GM12878 (cell line): Measurements from ENCODE around the gene PRSS33.

ENCODE experiments used
- BCL11A ChIP-seq: IDR thresholded peaks from 2 replicates; pipeline ENCODE4 v1.6.1; 2011; ENCODE audit warnings: low read depth, low read length
- JUND ChIP-seq: IDR thresholded peaks from 2 replicates; pipeline ENCODE4 v1.6.1; 2012; ENCODE audit warnings: low read depth, mild to moderate bottlenecking, low read length, improper control_type of control experiment, moderate library complexity
- MTA2 ChIP-seq: fragments of 450-650 bp; IDR thresholded peaks from 2 replicates; pipeline ENCODE4 v1.6.1; 2016; ENCODE audit warnings: low read depth, mild to moderate bottlenecking, moderate library complexity
- NR2C2 ChIP-seq: IDR thresholded peaks from 2 replicates; pipeline ENCODE4 v1.6.1; 2011; ENCODE audit warnings: borderline replicate concordance, low read depth; ENCODE audit not compliant: control insufficient read depth, insufficient read length
- NRF1 ChIP-seq: conservative IDR thresholded peaks from 2 replicates; pipeline ENCODE4 v1.6.1; 2011; ENCODE audit warnings: mild to moderate bottlenecking, low read depth, low read length, improper control_type of control experiment
- POLR2A ChIP-seq: IDR thresholded peaks from 2 replicates; pipeline ENCODE4 v1.6.1; 2011; ENCODE audit warnings: low read depth, mild to moderate bottlenecking, low read length
- RCOR1 ChIP-seq: conservative IDR thresholded peaks from 2 replicates; pipeline ENCODE4 v1.6.1; 2012; ENCODE audit warnings: low read depth, low read length, improper control_type of control experiment
- SPI1 ChIP-seq: IDR thresholded peaks from 2 replicates; pipeline ENCODE4 v1.6.1; 2011; ENCODE audit warnings: low read depth, mild to moderate bottlenecking, low read length, moderate library complexity, borderline replicate concordance; ENCODE audit not compliant: insufficient read depth
- ZNF207 ChIP-seq: fragments of 450-650 bp; IDR thresholded peaks from 2 replicates; pipeline ENCODE4 v1.6.1; 2014; ENCODE audit warnings: antibody characterized with exemption, mild to moderate bottlenecking, borderline replicate concordance
- TF ChIP-seq, protein P1 (sequence below), 3 experiments: IDR thresholded peaks in 2 of 3; conservative IDR thresholded peaks in 1 of 3; 2 replicates each; pipeline ENCODE4 v1.5.1; 2011; ENCODE audit warnings: low read depth in 3 of 3, low read length in 3 of 3, mild to moderate bottlenecking in 3 of 3, control low read depth in 2 of 3, moderate library complexity in 2 of 3, inconsistent platforms in 1 of 3, mixed read lengths in 1 of 3; ENCODE audit not compliant: control insufficient read depth in 2 of 3, insufficient read depth in 1 of 3; ENCODE audit errors: extremely low read depth in 1 of 3
- TF ChIP-seq, protein P2 (sequence below): fragments of 450-650 bp; formaldehyde crosslinking; IDR thresholded peaks from 2 replicates; pipeline ENCODE4 v1.5.0; 2022; ENCODE audit warnings: mild to moderate bottlenecking, missing genetic modification characterization
- TF ChIP-seq, protein P3 (sequence below): fragments of 450-650 bp; IDR thresholded peaks from 2 replicates; pipeline ENCODE4 v1.6.1; 2017; ENCODE audit warnings: antibody characterized with exemption, mild to moderate bottlenecking, moderate library complexity
- TF ChIP-seq, protein P4 (sequence below): IDR thresholded peaks from 2 replicates; pipeline ENCODE4 v1.6.1; 2012; ENCODE audit warnings: low read length, inconsistent platforms

DNA sequence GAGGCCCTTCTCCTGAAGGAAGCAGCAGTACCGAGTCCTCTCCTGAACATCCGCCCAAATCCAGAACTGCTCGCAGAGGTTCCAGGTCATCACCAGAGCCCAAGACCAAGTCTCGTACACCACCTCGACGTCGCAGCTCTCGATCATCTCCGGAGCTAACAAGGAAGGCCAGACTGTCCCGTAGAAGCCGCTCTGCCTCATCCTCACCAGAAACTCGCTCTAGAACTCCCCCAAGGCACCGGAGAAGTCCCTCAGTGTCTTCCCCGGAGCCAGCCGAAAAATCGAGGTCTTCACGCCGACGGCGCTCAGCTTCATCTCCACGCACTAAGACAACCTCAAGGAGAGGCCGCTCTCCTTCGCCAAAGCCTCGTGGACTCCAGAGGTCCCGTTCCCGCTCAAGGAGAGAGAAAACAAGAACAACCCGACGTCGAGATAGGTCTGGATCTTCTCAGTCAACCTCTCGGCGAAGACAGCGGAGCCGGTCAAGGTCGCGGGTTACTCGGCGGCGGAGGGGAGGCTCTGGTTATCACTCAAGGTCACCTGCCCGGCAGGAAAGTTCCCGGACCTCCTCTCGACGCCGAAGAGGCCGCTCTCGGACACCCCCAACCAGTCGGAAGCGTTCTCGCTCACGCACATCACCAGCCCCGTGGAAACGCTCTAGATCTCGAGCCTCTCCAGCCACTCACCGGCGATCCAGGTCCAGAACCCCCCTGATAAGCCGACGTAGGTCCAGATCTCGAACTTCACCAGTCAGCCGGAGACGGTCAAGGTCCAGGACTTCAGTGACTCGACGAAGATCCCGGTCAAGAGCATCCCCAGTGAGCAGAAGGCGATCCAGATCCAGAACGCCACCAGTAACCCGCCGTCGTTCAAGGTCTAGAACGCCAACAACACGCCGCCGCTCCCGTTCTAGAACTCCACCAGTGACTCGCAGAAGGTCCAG lies 21.6 kb downstream of the PRSS33 start:
- TF ChIP-seq RCOR1 (no peak), JUND (no peak), NR2C2 (no peak), NRF1 (no peak), SPI1 (no peak), BCL11A (no peak), ZNF207 (no peak), MTA2 (no peak), POLR2A (peak; percentile 53; the same call in 1 of the 2 replicates)
- TF ChIP-seq, protein P1, sequence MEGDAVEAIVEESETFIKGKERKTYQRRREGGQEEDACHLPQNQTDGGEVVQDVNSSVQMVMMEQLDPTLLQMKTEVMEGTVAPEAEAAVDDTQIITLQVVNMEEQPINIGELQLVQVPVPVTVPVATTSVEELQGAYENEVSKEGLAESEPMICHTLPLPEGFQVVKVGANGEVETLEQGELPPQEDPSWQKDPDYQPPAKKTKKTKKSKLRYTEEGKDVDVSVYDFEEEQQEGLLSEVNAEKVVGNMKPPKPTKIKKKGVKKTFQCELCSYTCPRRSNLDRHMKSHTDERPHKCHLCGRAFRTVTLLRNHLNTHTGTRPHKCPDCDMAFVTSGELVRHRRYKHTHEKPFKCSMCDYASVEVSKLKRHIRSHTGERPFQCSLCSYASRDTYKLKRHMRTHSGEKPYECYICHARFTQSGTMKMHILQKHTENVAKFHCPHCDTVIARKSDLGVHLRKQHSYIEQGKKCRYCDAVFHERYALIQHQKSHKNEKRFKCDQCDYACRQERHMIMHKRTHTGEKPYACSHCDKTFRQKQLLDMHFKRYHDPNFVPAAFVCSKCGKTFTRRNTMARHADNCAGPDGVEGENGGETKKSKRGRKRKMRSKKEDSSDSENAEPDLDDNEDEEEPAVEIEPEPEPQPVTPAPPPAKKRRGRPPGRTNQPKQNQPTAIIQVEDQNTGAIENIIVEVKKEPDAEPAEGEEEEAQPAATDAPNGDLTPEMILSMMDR (IDR thresholded peaks at IDR 0.05 in 2 of 3, conservative IDR thresholded peaks at IDR 0.05 in 1 of 3; ENCODE audit: control insufficient read depth in 2 of 3, extremely low read depth in 1 of 3, insufficient read depth in 1 of 3, low read depth in 3 of 3, low read length in 3 of 3): no peak
- TF ChIP-seq, protein P2, sequence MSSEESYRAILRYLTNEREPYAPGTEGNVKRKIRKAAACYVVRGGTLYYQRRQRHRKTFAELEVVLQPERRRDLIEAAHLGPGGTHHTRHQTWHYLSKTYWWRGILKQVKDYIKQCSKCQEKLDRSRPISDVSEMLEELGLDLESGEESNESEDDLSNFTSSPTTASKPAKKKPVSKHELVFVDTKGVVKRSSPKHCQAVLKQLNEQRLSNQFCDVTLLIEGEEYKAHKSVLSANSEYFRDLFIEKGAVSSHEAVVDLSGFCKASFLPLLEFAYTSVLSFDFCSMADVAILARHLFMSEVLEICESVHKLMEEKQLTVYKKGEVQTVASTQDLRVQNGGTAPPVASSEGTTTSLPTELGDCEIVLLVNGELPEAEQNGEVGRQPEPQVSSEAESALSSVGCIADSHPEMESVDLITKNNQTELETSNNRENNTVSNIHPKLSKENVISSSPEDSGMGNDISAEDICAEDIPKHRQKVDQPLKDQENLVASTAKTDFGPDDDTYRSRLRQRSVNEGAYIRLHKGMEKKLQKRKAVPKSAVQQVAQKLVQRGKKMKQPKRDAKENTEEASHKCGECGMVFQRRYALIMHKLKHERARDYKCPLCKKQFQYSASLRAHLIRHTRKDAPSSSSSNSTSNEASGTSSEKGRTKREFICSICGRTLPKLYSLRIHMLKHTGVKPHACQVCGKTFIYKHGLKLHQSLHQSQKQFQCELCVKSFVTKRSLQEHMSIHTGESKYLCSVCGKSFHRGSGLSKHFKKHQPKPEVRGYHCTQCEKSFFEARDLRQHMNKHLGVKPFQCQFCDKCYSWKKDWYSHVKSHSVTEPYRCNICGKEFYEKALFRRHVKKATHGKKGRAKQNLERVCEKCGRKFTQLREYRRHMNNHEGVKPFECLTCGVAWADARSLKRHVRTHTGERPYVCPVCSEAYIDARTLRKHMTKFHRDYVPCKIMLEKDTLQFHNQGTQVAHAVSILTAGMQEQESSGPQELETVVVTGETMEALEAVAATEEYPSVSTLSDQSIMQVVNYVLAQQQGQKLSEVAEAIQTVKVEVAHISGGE (CRISPR knock-in tag): no peak
- TF ChIP-seq, protein P3, sequence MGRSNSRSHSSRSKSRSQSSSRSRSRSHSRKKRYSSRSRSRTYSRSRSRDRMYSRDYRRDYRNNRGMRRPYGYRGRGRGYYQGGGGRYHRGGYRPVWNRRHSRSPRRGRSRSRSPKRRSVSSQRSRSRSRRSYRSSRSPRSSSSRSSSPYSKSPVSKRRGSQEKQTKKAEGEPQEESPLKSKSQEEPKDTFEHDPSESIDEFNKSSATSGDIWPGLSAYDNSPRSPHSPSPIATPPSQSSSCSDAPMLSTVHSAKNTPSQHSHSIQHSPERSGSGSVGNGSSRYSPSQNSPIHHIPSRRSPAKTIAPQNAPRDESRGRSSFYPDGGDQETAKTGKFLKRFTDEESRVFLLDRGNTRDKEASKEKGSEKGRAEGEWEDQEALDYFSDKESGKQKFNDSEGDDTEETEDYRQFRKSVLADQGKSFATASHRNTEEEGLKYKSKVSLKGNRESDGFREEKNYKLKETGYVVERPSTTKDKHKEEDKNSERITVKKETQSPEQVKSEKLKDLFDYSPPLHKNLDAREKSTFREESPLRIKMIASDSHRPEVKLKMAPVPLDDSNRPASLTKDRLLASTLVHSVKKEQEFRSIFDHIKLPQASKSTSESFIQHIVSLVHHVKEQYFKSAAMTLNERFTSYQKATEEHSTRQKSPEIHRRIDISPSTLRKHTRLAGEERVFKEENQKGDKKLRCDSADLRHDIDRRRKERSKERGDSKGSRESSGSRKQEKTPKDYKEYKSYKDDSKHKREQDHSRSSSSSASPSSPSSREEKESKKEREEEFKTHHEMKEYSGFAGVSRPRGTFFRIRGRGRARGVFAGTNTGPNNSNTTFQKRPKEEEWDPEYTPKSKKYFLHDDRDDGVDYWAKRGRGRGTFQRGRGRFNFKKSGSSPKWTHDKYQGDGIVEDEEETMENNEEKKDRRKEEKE: no peak
- TF ChIP-seq, protein P4, sequence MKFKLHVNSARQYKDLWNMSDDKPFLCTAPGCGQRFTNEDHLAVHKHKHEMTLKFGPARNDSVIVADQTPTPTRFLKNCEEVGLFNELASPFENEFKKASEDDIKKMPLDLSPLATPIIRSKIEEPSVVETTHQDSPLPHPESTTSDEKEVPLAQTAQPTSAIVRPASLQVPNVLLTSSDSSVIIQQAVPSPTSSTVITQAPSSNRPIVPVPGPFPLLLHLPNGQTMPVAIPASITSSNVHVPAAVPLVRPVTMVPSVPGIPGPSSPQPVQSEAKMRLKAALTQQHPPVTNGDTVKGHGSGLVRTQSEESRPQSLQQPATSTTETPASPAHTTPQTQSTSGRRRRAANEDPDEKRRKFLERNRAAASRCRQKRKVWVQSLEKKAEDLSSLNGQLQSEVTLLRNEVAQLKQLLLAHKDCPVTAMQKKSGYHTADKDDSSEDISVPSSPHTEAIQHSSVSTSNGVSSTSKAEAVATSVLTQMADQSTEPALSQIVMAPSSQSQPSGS: no peak
